CD4-positive, alpha-beta T cell treated with Interleukin-1 beta for 1 hour (primary cell): ENCODE data around the gene RANBP9.

Experiments used
- DNase-seq, 2 donors: peaks; one replicate each; pipeline ENCODE4 v3.0.0-alpha.2; 2020 to 2022

The RANBP9 gene

DNA sequence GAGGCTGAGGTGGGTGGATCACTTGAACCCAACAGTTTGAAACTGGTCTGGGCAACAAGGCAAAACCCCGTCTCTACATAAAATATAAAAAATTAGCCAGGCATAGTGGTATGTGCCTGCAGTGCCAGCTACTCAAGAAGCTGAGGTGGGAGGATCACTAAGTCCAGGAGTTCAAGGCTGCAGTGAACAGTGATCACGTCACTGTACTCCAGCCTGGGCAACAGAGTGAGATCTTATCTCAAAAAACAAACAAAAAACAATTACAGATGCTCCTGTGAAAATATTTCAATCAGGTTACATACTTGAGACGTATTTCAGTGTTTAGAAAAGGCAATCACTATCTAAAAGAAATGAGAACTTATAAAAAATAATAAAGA is 33.8 kb downstream of the RANBP9 start:
- no peak for DNase-seq

DNA sequence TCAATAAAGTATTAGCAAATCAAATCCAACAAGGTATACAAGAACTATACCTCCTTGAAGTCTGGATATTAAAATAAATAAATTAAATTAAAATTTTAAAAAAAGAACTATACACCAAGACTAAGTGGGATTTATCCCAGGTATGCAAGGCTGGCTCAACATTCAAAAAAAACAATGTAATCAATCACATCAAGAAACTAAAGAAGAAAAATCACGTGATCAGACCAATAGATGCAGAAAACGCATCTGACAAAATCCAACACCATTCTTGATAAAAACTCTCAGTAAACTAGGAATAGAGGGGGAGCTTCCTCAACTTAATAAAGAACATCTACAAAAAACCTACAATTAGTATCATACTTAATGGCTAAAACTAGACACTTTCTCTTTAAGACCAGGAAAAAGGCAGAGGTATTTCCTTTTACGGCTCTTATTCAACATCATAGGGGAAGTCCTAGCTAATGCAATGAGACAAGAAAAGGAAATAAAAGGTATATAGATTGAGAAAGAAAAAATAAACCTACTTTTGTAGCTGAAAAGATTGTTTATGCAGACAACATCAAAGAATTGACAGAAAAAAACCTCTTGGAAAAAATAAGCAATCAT is 35.0 kb downstream of the RANBP9 start:
- no peak for DNase-seq

DNA sequence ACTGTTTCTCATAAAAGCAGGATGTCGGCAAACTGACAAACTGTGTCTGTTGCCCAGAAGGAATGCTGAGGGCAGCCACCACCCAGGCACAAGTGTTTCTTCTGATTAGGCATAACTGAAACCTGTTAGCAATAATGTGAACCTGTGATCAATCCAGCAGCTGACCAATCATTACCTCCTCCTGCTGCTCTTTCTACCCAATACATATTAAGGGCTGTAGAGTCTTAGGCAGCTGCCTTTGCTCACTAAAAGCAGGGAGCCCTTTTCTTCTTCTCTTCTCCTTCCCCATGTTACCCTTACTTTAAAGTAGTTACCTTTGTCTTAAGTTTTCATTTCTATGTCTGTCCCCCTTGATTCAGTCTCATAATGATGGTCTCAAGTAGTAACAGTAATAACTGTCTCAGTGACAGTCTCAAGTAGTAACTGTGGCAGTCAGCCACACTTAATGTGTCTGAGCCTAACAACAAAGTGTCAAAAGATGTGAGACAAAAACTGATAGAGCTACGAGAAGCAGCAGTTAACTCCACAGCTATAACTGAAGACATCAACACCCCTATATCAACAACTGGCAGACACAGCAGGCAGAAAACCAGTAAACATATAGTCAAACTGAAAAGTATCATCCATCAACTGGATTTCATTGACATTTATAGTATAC is 37.0 kb downstream of the RANBP9 start:
- no peak for DNase-seq

DNA sequence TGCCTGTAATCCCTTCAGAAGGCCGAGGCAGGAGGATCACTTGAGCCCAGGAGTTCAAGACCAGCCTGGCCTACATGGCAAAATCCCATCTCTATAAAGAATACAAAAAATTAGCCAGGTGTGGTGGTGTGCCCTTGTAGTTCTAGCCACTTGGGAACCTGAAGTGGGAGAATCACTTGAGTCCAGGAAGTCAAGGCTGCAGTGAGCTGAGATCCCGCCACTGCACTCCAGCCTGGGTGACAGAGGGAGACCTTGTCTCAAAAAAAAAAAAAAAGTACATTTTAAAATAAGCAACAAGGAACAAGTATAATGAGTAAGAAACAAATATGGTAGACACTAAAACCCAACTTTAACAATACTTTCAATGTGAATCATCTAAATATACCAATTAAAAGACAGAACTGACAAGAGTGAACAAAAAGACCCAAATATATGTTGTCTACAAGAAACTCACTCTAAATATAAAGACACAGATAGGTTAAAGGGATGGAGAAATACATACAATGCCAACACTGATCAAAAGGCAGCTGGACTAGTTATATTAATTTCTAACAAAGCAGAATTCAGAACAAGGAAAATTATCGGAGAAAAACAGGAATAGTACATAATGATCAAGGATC is 37.7 kb downstream of the RANBP9 start:
- DNase-seq: no peak

DNA sequence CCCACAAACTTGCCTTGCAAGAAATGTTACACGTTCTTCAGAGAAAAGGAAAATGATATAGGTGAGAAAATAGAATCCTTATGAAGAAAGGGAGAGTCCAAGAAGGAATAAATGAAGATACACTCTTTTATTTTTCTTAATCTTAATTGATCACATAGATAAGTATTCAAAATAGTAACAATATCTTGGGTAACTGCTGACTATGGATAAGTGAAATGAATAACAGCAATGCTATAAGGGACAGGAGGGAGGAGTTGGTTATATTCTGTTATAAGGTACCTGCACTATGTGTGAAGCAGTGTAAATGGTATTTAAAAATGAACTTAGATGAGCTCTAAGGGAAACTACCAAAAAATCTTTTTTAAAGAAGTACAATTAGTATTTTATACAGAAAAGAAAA is 38.3 kb downstream of the RANBP9 start:
- no peak for DNase-seq

DNA sequence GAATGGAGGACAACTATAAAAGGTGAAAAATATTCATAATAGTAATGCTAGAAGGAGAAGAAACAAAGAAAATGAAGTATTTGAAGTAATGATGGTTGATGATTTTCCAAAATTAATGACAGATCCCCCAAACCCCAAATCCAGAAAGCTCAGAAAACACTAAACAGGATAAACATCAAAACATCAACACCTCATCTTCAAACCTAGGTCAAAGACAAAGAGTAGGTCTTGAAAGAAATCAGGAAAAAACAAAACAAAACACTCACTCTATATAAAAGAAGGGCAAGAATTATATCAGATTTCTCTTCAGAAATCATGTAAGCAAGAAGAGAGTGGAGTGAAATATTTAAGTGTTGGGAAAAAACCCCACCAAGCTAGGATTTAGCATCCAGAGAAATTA is 38.7 kb downstream of the RANBP9 start:
- no peak for DNase-seq

DNA sequence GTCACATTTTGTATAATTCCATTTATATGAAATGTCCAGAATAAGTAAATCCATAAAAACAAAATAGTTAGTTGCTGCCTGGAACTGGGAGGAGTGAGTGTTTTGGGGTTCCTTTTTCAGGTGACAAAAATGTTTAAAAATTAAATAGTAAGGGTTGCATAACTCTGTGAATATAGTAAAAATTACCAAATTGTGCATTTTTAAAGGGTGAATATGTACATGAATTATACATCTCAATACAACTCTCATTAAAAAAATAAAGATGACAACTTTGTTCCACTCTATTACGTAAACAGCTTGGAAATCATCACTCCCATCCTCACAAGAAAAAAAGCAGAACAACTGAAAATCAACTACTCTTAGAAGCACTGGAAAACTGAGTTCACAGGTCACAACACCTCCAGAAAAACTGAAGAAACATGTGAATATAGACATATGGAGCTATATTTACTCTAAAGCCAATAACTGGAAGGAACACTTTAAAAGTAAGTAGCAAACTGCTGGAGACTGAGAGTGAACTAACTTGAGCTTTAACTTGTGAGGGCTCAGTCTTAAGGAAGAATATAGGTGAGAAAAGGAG is 40.0 kb downstream of the RANBP9 start:
- no peak for DNase-seq

DNA sequence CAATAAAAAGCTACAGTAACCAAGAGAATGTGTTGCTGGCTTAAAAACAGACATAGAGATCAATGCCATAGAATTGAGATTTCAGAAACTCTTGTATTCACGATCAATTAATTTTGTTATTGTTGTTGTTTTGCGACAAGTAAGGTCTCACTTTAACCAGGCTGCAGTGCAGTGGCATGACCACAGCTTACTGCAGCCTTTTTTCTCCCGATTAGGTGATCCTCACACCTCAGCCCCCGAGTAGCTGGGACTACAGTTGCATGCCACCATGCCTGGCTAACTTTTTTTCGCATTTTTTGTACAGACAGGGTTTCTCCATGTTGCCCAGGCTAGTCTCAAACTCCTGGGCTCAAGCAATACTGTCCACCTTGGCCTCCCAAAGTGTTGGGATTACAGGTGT is 42.2 kb downstream of the RANBP9 start:
- DNase-seq: no peak

DNA sequence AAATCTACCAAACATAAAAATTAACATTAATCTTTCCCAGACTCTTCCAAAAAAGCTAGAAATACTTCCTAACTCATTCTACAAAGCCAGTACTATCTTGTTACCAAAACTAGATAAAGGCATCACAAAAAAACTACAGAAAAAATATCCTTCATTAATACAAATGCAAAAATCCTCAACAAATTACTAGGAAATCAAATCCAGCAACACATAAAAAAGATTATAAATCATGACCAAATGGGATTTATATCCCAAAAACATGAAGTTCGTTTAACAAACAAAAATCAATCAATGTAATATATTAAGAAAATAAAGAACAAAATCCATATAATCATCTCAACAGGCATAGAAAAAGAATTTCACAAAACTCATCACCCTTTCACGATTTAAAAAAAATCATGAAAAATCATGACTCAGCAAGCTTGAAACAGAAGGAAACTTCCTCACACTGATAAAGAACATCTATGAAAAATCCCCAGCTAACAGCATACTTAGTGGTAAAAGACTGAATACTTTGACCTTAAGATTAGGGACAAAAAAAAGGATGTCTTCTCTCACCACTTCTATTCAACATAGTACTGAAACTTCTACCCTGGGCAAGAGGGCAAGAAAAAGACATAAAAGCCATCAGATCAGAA is 43.2 kb downstream of the RANBP9 start:
- peak in 1 of 2 donors; percentile 19 for DNase-seq

DNA sequence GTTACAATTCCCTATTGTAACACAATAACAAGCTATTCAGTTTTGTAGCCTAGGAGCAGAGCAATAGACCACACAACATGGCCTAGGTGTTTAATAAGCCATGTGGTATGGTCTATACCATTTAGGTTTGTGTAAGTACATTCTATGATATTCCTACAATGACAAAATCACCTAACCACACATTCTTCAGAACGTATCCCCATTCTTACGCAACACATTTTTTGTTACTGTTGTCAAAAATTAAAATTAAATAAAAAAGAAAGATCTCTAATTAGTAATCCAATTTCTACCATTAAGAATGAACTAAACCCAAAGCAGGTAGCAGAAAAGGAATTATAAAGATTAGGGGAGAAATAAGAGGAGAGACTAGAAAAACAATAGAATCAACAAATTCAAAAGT is 44.0 kb downstream of the RANBP9 start:
- no peak for DNase-seq

DNA sequence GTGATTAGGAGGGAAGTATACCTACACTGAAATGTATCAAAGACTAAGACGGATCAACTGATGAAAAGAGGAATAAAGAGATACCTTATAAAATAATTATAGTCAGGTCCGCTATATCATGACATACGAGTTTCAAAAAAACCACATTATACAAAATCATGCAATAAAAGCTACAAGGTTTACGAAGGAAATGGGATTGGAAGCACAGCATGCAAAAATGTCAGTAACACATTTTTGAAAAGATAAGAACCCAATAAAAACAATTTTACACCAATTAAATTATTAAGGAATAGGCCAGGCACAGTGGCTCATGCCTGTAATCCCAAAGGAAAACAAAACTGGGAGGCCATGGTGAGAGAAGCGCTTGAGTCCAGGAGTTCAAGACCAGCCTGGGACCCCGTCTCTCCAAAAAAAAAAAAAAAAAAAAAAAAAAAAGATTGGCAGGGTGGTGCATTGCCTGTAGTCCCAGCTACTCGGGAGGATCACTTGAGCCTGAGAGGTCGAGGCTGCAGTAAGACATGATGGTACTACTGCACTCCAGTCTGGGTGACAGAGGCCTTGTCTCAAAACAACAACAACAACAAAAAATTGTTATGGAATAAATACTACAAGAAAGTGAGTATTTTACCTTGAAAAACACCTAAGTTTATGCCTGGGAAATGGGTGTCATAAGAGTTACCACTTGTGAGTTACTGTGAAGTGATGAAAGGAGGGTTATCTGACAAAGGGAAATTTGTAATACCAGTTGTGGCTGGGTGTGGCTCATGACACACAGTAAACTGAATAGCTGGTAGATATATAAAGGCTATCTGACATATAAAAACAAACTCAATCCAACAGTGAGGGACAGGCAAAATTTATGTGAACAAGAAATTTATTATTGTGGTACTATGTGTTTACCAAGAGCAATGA is 45.2 kb downstream of the RANBP9 start:
- no peak for DNase-seq

DNA sequence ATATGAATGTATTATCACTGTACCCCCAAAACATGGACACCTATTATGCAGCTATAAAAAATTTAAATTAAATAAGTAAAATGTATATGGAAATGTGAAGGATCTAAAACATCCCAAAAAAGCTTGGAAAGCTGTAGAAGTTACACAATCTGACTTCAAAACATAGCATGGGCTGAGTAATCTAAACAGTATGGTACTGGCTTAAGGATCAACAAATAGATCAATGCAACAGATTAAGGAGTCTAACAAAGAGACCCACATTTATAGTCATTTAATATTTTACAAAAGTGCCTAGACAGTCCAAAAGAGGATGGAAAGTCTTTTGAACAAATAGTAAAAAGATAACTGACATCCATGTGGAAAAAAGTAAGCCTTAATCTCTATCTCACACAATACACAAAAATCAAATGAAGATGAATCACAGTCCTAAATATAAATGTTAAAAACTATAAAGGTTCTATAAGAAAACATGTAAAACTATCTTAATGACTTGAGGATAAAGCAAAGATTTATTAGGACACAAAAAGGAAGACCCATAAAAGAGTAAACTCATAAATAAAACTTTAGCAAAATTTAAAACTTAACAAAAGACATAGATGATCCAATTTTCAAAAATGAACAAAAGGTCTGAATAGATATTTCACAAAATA is 46.8 kb downstream of the RANBP9 start:
- DNase-seq: no peak

DNA sequence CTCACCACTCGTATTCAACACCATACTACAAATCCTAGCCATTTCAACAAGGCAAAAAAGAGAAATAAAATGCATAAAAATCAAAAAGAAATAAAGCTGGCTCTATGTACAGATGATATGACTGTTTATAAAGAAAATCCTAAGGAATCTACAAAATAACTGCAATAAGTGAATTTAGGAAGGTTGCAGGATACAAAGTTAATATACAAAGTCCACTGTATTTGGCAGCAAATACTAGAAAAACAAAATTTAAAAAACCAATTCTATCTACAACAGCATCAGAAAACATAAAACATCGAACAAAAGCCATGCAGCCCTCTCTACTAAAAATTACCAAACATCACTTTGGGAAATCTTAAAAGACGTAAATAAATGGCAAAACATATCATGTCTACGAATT is 47.6 kb downstream of the RANBP9 start:
- DNase-seq: no peak

DNA sequence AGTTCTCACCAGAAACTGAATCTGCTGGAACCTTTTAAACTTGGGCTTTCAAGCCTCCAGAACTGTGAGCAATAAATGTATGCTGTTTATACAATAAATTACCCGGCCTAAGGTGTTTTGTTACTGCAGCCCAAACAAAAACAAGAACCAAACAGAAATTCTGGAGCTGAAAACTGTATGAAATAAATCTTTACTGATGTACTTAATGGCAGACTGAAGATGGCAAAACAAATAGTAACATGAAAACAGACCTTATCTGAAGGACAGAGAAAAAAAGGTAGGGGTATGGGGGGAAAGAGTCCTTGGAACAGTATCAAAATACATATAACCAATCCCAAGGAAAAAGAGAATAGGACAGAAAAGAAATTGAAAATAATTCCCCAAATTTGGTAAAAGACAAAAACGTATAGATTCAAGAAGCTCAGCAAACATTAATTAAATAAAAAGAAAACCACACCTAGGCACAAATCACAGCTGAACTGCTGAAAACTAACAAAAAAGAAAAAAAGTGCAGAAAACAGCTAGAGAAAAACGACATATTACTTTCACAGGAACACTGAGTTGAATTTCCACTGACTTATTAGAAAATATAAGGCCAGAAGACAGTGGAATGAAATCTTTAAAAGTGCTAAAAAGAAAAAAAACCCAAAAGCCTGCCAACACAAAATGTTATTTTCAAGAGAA is 48.8 kb downstream of the RANBP9 start:
- DNase-seq: no peak

DNA sequence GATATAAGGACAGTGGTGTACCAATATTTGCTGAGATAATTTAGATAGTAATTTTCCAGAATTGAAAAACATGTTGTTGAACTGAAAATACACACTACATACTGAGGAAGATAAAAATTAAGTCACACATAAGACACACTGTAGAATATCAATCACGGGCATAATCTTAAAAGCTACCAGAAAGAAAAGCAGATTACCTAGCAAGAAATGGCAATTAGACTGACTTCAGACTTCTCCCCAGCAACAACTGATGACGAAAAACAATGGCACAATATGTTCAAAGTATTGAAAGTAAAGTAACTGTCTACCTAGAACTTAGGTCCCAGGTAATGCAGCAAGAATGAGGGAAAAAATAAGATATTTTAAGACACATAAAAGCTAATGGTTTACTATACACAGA is 50.0 kb downstream of the RANBP9 start:
- no peak for DNase-seq

DNA sequence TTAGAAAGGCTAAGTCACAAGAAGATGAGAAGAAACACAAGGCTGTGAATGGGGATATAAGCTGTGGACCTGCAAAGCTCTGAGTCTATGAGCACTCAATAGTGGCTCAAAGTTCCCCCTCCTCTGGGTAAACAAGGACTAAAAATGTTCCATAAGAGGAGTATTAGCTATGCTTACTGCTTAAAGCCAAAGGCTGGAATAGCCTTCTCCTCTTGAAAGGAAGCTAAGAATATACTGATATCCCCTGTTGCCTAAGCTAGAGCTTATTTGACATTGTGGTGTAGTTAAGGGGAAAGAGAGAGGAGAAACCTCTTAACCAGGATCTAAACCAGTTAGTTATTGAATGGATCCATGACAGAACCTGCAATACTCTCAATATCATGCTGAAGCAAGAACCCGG is 50.7 kb downstream of the RANBP9 start:
- DNase-seq: no peak

DNA sequence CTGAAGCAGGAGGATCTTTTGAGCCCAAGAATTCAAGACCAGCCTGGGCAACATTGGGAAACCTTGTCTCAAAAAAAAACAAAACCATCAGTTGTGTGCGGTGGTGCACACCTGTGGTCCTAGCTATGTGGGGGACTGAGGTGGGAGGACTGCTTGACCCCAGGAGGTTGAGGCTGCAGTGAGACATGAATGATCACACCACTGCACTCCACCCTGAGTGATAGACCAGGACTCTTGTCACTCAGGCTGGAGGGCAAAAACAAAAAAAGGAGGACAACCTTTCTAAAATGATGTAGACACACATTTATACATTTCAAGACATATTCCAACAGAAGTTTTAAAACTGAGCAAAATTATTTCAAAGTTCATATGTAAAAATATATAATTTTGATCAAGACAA is 51.4 kb downstream of the RANBP9 start:
- DNase-seq: no peak

DNA sequence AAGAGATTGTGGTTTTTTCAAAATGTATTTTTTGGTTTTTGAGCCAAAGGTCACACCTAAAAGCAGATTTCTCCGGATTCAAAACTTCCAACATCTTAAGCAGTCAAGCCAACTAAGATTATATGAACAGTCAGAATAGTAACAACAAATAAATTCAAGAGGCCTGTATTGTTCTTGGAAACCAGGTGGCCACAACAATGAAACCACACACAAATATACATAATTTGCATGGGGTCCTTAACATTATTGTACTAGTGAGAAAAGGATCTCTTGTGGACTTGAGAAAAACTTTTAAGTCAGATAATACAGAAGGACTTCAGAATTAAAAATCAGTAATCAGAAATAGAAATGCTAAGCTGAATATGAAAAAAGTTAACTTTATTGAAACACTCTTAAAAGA is 55.9 kb downstream of the RANBP9 start:
- no peak for DNase-seq

DNA sequence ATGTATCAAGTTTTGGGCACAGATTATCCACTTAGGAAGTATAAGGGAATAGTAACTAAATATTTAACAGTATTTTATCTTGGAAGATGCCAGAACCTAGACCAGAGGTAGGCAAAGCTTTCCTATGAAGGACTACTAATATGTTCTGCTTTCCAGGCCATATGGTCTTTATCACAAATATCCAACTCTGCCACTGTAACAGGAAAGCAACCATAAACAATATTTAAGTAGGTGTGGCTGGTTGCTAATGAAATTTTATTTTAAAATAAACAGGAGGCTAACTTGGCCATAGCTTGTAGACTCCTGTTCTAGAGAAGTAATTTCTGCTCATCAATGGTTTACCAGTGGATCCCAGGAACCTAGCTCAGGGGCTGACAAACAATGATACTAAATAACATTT is 57.1 kb downstream of the RANBP9 start:
- DNase-seq: no peak

DNA sequence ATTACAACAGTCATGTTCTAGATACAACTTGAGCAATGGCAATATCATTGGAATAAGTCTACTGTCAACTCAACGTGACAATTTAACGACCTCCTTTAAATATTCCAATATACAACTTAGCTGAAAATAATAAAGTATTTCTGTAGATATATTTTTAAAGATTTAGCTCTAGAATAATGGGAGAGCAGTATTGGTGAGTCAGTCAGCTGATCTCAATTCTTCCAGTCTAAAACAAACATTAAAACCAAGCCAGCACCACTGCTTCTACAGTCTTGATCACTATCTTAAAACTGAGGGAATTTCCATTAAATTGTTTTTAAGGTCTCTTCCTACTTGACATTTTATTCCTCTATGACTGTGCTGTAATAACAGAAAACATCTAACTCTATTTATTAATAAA is 58.3 kb downstream of the RANBP9 start:
- DNase-seq: no peak

DNA sequence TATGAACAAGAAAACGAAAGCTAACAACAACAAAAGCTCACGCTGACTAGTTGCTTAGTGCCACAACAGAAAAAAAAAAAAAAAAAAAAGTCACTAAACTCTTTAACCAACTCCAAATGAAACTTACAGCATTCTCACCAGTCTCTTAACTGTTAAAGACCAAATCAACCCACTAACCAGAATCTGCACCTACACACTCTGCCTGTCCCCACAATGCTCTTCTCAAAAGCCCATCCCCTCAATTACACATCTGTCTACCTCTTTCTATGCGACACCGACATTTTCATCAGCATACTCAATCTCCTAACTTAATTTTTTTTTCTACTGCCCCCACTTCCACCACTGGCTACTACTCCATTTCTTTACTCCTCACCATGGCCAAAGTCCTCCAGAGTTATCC is 62.2 kb downstream of the RANBP9 start:
- DNase-seq: no peak

DNA sequence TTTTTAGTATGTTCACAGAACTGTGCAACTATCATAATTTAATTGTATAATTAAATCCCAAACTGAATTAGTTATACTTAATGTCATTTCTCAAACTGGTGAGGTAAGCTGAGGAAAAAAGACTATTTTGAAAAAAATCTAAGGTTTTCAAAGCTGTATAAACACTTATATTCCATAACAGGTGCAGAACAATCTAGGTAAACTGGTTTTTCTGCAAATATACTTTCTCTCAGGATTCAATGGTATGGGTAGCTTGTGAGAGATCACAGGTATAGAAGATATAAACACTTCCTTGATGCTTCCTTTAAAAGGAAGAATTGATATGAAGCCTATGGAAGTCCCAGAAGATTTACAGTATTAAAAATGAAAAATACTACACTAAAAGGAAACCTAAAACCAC is 62.8 kb downstream of the RANBP9 start:
- DNase-seq: no peak
